ENCODE data around the gene TMEM79.

TMEM79 gene

DNA sequence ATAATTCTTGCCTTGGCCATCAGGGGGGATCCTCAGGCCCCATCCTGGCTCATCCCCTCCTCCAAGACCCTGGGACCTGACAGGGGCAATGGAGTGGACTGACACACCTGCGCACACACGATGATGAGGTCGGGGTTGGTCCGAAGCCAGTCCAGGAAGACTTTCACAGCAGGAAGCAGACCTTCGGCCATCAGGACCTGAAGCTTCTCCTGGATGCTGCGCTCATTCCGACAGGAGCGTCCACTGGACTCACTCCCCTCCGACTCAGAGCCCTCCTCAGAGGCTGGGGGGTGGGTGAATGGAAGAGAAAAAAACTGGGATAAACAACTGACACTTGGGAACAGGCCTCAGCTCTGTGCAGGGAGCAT lies 20.9 kb upstream of the TMEM79 start:
- no peak for DNase-seq

DNA sequence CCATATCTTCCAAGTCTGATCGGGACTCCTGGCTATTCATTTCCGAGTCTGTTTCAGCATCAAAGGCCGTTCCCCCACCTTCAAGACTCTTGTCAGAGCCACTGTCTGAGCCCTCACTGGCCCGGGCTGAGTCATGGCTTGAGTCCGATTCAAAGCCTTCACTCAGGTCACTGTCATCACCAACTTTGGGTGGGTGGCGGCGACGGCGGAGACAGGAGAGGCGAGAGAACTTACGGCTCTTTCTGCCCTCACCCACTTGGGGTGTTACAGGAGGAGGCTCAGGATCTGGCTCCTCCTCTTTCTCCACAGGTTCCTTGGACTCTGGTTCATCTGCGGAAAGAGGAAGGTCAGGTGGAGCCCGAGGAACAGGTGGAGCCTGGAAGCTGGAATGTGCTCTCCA lies 18.1 kb upstream of the TMEM79 start:
- DNase-seq = no peak

GRCh38 chr1:156268336-156268735 lies 15.8 kb upstream of the TMEM79 start:
- DNase-seq = no peak

DNA sequence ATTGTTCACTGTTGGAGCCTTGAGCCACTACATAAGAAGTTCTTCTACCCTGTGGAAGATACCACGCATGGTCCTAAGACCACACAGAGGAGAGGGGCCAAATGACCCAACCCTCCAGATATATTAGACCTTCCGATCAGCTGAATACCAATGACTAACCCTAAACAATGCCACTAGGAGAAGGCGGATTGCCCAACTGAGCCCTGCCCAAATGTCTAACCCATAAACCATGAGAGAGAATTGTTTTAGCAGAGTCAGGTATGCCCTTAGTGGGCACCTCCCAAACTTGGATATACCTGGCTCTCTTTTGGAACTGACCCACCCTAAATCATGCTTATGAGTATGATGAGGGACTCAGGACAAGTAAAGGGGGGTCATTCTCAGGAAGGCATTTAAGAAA lies 13.8 kb upstream of the TMEM79 start:
- no peak for DNase-seq

DNA sequence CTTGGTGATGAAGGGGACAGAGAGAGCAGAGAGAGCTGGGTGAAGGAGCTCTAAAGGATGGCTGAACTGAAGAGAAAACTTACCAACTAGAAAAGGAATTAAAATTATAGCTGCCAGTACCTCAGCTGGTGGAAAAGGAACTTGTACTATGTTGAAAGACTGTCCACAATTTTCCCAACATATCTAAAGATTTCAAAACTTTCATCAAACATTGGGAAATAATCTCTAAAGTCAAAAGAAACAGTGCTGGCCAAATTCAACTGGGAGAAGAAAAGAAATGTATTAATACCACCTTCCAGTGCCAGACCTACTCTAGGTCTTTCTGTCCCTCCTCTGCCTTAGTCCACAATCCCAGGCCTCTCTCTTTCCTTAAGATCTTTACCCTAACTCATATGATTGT lies 7.6 kb upstream of the TMEM79 start:
- no peak for DNase-seq

DNA sequence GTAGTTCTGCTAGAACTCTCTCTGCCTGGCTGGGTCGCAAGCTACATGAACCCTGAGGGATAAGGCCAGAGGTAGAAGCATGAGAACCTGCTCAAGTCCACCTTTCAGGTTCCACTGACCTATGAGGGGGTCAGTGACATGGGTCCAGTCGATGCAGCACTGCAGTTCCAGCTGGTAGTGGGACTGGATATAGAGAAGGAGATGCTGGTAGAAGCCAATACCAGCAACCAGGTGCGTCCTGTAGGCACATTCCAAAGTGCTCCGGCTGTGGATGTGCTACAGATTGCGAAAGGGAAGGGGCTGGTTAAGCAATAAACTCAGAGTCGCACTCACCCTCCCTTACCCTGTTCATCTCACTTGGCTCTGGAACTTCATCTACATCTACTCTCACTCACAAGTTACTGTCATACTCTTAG lies 7.2 kb upstream of the TMEM79 start:
- DNase-seq = no peak

DNA sequence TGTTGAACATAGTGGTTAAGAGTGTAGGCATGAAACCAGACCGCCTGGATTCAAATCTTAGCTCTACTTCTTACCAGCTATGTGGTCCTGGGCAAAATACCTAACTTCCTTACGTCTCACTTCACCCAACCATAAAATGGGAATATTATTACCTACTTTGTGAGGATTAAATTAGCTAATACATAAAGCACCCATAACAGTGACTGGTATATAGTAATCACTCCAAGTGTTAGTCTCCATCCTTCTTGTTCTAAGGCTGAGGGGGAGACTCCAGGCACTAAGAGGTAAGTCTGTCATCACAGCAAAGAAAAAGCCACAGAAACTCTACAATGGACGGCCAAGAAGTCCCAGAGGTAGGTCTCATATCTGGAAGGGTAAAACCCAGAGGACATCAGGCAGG lies 4.3 kb upstream of the TMEM79 start:
- no peak for DNase-seq

- DNase-seq = no peak
These were observed 2.8 kb upstream of the TMEM79 start for GRCh38 chr1:156281281-156281680.

- DNase-seq = no peak
These were observed 2.2 kb upstream of the TMEM79 start for GRCh38 chr1:156281693-156282478.

DNA sequence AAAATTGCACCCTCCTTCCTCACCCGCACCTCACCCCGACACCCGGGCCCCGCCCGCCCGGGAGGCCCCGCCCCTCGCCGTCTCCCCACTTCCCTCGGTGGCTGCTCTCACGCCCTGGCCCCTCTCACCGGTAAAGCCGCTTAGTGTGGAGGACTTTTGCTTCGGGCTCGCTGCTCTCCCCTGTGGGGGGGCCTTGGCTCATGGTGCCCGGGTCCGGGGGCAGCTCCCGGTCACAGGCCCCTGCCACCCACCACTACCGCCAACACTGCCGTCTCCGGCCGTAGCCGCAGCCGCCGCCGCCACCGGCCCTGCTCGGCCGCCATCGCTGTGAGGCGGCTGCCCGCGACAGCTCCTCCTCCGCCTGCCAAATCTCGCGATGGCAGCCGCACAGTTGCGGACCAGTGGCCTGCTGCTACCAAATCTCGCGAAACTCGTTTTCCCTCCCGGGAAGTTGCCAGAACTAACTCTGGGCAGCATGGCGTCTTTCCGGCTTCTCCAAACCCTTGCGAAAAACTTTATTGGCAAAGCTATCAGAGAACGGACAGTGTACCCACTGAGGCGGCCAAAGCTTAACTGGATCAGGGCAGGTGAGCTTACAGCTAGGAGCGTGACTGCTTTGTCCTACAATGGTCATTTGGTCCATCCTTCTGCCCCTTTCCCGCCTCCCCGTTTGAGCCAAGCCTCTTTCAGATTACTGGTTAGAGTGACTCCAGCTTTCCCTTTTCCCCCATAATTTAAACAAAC lies 1.5 kb upstream of the TMEM79 start, which contains the start of gene SMG5:
TSS of gene SMG5 (minus strand) at position 347 of the 744 bp plus-strand sequence. CDS start at position 202, 145 bp downstream.
- DNase-seq = peak; percentile 91

DNA sequence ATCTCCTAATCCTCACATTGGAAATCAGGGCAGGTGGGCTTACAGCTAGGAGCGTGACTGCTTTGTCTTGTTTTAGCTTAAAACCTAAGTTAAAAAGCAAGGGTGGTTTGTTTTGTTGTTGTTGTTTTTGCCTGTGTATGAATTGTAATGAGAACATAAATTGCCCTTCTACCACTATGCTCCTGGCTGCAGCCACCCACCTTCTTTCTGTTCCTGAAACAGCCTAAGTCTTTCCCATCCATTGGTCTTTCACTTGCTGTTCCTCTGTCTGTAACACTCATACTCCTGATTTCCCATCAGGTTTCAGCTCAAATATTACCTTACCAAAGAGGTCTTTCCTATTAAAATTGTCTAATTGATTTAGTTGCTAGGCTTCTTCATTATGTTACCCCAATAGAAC lies 604 bp upstream of the TMEM79 start:
- no peak for DNase-seq

DNA sequence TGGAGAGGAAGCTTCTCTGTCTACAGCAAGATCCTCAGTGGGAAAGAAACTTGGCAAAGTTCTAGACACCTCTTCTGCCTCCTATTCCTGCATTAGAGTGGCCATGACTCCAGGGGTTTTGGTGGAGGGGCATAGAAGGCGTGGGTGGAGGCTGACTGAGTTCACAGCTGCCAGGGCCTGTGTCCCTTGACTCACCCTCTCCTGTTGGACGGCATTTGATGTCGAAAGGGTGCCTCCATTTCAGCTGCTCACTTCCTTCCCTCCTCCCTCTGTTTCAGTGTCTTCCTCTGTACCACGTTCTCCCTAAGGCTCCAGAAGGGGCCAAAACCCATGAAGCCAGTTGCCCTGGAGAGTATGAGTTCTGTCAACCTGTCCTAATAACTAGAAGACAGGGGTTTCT lies 632 bp downstream of the TMEM79 start:
- DNase-seq = no peak

DNA sequence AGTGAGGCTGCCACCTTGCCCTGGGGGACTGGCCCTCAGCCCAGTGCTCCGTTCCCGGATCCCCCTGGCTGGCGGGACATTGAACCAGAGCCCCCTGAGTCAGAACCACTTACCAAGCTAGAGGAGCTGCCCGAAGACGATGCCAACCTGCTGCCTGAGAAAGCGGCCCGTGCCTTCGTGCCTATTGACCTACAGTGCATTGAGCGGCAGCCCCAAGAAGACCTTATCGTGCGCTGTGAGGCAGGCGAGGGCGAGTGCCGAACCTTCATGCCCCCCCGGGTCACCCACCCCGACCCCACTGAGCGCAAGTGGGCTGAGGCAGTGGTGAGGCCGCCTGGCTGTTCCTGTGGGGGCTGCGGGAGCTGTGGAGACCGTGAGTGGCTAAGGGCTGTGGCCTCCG lies 1.3 kb downstream of the TMEM79 start:
- no peak for DNase-seq

DNA sequence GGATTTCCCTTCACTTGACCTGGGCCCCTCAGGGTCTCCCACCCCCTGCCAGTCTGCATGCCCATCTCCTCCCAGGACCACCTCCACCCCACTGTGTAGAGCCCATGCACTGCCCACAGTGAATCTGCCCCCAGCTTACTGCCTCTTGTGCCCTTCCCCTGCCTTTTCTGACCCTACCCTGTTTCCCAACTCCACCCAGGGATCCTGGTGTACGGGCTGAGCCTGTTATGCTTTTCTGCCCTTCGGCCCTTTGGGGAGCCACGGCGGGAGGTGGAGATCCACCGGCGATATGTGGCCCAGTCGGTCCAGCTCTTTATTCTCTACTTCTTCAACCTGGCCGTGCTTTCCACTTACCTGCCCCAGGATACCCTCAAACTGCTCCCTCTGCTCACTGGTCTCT lies 1.9 kb downstream of the TMEM79 start:
- no peak for DNase-seq

DNA sequence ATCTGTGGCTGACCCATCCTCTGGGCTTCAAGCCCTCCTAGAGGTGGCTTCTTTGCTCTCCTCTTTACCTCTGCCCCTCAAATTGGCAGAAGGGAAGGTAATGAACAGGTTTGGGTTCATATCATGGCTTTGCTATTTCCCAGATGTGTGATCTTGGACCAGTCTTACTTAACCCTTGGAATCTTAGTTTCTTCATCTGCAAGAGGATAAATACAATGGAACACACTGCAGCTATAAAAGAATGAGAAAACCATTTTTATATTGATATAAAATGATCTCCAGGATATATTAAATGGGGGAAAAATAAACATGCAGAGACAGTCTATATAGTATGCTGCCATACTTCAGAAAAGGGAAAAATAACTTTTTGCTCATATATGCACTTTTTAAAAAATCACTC lies 5.7 kb downstream of the TMEM79 start:
- no peak for DNase-seq

DNA sequence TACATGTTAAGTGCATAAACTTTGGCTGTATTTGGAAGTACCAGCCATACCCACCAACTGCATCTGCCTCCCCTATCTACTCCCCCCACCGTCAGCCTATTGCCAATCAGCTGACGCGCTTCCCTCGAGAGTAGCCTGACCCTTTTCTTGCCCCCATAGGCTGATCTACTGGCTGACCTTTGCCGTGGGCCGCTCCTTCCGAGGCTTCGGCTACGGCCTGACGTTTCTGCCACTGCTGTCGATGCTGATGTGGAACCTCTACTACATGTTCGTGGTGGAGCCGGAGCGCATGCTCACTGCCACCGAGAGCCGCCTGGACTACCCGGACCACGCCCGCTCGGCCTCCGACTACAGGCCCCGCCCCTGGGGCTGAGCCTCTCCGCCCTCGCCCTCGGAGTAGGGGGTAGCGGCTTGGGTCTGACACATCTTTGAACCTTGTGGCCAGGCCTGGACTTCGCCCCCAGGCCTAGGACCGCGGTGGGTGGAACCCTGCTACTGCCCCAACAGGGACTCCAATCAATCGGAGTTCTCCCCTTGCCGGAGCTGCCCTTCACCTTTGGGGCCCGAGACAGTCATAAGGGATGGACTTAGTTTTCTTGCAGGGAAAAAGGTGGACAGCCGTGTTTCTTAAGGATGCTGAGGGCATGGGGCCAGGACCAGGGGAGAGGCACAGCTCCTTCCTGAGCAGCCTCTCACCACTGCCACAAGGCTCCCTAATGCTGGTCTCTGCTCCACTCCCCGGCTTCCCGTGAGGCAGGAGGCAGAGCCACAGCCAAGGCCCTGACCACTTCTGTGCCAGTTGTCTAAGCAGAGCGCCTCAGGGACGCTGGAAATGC lies 7.3 kb downstream of the TMEM79 start:
- DNase-seq = no peak

- DNase-seq = no peak
These were observed 8.9 kb downstream of the TMEM79 start for GRCh38 chr1:156293098-156293434.

GRCh38 chr1:156293895-156294294 lies 9.8 kb downstream of the TMEM79 start:
- DNase-seq = no peak

DNA sequence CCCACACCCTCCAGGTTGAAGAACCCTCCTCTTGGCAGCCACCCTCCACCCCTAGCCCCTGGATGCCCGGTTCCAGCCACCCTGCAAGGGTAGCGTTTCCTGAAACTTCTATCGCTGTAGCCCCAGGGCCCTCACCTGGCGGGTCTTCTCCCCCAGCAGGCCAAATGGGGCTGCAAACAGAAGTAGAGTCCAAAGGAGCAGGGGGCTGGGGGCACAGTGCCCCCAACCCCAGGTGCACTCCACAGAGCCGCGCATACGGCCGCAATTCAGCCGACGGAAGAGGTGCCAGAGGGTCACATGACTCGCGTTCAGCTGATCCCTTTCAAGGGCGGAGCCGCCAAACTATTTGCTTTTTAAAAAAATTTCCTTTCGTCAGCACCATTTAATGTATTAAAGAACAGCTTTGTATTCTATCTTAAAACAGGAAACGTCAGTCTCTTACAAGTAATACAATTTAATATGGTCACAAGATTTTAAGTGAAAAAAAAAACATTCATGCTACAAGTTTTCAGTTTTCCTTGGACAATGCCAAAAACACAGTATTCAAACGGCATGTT lies 11.3 kb downstream of the TMEM79 start, which contains the start of gene GLMP:
TSS of gene GLMP (minus strand) at position 289 of the 557 bp plus-strand sequence. CDS start at position 255, 34 bp downstream.
- DNase-seq = peak; percentile 36

DNA sequence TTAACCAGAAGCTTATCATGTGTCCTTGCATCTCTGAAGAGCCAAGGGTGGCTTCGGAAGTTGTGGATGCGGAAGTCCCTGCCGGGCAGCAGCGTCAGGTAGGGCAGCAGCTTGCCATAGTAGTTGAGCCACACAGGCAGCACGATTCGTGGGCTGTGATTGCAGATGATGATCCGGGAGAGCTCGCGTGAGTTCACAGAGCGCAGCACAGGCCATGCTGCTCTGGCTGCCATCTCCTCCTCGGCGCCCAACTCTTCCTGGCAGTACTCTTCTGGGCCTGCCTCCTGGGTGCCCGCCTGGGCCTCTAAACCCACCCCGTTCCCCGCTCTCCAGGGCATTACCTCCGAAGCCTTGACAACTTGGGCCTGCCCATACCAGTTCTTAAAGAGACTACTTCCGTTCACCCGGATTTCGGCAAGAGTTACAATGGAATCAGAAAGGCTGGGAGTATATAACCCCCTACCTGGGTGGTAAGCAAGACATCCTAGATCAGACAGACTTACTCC lies 14.8 kb downstream of the TMEM79 start, which contains the start of gene VHLL:
TSS of gene VHLL (minus strand) at position 456 of the 506 bp plus-strand sequence. CDS start at position 338, 118 bp downstream.
- DNase-seq = no peak

DNA sequence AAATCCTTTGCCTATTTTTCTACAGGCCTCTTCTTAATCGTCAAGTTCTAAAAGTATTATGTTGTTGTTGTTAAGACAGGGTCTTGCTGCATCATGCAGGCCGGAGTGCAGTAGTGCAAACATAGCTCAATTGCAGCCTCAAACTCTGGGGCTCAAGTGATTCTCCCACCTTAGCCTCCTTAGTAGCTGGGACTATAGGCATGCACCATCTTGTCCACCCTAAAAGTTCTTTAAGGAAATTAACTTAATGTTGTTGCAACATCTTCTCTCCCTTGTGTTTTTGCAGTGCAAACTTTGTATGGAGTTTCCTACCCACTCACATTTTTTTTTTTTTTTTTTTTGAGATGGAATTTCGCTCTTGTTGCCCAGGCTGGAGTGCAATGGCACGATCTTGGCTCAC lies 19.1 kb downstream of the TMEM79 start:
- DNase-seq = no peak

DNA sequence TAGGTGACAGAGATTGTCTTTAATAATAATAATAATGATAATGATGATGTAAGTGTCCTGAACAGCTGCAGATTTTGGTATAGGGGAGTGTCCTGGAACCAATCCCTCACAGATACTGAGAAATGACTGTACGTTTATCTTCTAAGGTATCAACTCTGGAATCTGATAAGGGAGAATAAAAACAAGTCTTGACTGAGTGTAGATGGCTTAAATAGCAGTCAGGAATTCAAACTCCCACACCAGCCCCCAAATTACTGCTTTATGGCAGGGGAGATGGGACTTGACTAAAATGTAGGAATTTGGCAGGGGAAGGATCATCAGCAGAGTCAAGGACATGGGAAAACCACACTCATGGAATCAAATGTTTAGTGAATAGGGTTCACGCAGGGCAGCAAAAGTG lies 21.1 kb downstream of the TMEM79 start:
- DNase-seq = no peak

GRCh38 chr1:156308078-156308477 lies 24.0 kb downstream of the TMEM79 start:
- DNase-seq = no peak
